OCI-LY7 (cell line): ENCODE results near the gene NEDD9. TPM values are rescaled to one million over a fixed set of nuclear protein-coding genes. Genes with fewer than 3 reads are reported as not detected.

Experiments used
- BruUV-seq: library from RNA; stranded (reverse); fragments of 400-500 nt; replicated peaks from 2 replicates; lab custom pipeline; 2021; lab: Mats Ljungman, UMichigan
- CTCF ChIA-PET: fragments of 300-600 bp; sonication (Branson Sonifier 250); formaldehyde crosslinking; loops from one replicate; lab custom pipeline; 2022; ENCODE audit warnings: antibody characterized with exemption; ENCODE audit not compliant: unreplicated experiment; lab: Charles Lee
- POLR2A ChIA-PET: fragments of 300-600 bp; sonication (Branson Sonifier 250); formaldehyde crosslinking; loops from one replicate; lab custom pipeline; 2022; ENCODE audit warnings: antibody characterized with exemption; lab: Charles Lee
- DNase-seq: peaks from one replicate; pipeline ENCODE4 v3.0.0-alpha.2; 2015; ENCODE audit warnings: low spot score
- H2AFZ ChIP-seq: fragments of 200-600 bp; sonication (generic), shearing (Covaris generic); 2 replicates; pipeline ENCODE4 v1.6.1; 2014; ENCODE audit warnings: mild to moderate bottlenecking, antibody characterized with exemption, low read length, moderate library complexity
- H3K27ac ChIP-seq: fragments of 200-600 bp; sonication (generic); 2 replicates; pipeline ENCODE4 v1.5.1; 2014; ENCODE audit warnings: mixed run types, low read depth, mild to moderate bottlenecking, moderate library complexity, low read length, inconsistent platforms; ENCODE audit not compliant: poor library complexity, severe bottlenecking
- H3K36me3 ChIP-seq: fragments of 200-600 bp; sonication (generic); 2 replicates; pipeline ENCODE4 v1.6.1; 2014; ENCODE audit warnings: mild to moderate bottlenecking, antibody characterized with exemption, low read length, moderate library complexity, mixed read lengths; ENCODE audit not compliant: insufficient read depth
- H3K4me1 ChIP-seq: fragments of 200-600 bp; sonication (generic); 2 replicates; pipeline ENCODE4 v1.5.1; 2014; ENCODE audit warnings: mild to moderate bottlenecking, low read length; ENCODE audit not compliant: insufficient read depth, poor library complexity, severe bottlenecking
- H3K4me2 ChIP-seq: fragments of 200-600 bp; sonication (generic); 2 replicates; pipeline ENCODE4 v1.6.1; 2014; ENCODE audit warnings: mild to moderate bottlenecking, low read length
- H3K4me3 ChIP-seq: fragments of 200-600 bp; sonication (generic); 2 replicates; pipeline ENCODE4 v1.5.1; 2014; ENCODE audit warnings: mild to moderate bottlenecking, low read depth, low read length; ENCODE audit not compliant: poor library complexity, severe bottlenecking
- H3K79me2 ChIP-seq: fragments of 200-600 bp; sonication (generic); 2 replicates; pipeline ENCODE4 v1.6.1; 2016; ENCODE audit warnings: low read depth, mild to moderate bottlenecking, low read length, moderate library complexity, mixed read lengths; ENCODE audit not compliant: insufficient read depth
- H3K9me2 ChIP-seq: fragments of 200-600 bp; sonication (generic); 2 replicates; pipeline ENCODE4 v1.6.1; 2016; ENCODE audit warnings: mild to moderate bottlenecking, low read length, mixed read lengths; ENCODE audit not compliant: insufficient read depth
- H3K9me3 ChIP-seq: fragments of 200-600 bp; sonication (generic); 2 replicates; pipeline ENCODE4 v1.6.1; 2014; ENCODE audit warnings: mild to moderate bottlenecking, mixed run types, low read length, mixed read lengths
- H4K20me1 ChIP-seq: fragments of 200-600 bp; sonication (generic); 2 replicates; pipeline ENCODE4 v1.6.1; 2014; ENCODE audit warnings: mild to moderate bottlenecking, antibody characterized with exemption, low read length, moderate library complexity, mixed read lengths; ENCODE audit not compliant: insufficient read depth
- EZH2phosphoT487 ChIP-seq: fragments of 200-600 bp; sonication (generic); IDR thresholded peaks from 2 replicates; pipeline ENCODE4 v1.6.1; 2018; ENCODE audit warnings: low read depth, borderline replicate concordance, mild to moderate bottlenecking, mixed run types, antibody characterized with exemption, low read length, moderate library complexity, mixed read lengths
- intact Hi-C: fragments of 100-400 bp; cut with micrococcal nuclease; formaldehyde crosslinking; loops from one replicate; pipeline ENCODE4 v1.10.0; 2022; ENCODE audit not compliant: unreplicated experiment
- total RNA-seq, 2 experiments: library from RNA; depleted of rRNA in 1 of 2; stranded (reverse); fragments of >200 nt in 1 of 2; shearing (Covaris generic) in 1 of 2; gene quantifications; 2 replicates each; pipeline ENCODE4 v1.2.3, GENCODE V29; 2014 to 2022
- TF ChIP-seq, protein P1 (sequence below): fragments of 200-600 bp; sonication (generic); conservative IDR thresholded peaks from 2 replicates; pipeline ENCODE4 v1.5.1; 2014; ENCODE audit warnings: mild to moderate bottlenecking, antibody characterized with exemption, low read length, moderate library complexity, mixed read lengths

NEDD9 gene
- total RNA-seq, 2 experiments from 2014 or later: 13.0 to 41.6 TPM

DNA sequence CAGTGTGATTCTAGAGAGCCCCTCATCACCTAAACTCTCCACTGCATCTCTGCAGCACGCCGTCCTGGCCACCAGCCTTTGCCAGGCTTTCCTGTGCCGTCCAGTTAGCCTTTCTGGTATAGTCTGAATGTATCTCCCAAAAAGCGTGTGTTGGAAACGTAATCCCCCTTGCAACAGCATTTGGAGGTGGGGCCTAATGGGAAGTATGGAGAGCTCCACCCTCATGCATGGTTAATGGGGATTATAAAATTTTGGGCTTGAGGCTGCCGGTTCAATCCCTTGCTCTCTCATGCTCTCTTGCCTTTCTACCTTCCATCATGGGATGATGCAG lies 53.4 kb downstream of the NEDD9 start:
- CTCF ChIA-PET: no interaction called here
- Histone ChIP-seq H3K4me3 (no peak overlapping the region), H3K27ac (no peak overlapping the region), H4K20me1 (no peaks in the 10 kb centered on the region), H3K9me3 (no peaks in the 10 kb centered on the region), H3K4me1 (no peaks in the 10 kb centered on the region), H3K9me2 (no peaks in the 10 kb centered on the region), H3K79me2 (no peaks in the 10 kb centered on the region), H3K4me2 (no peak overlapping the region), H3K36me3 (no peaks in the 10 kb centered on the region), H2AFZ (no peak overlapping the region)
- POLR2A ChIA-PET: no interaction called here
- TF ChIP-seq, protein P1, sequence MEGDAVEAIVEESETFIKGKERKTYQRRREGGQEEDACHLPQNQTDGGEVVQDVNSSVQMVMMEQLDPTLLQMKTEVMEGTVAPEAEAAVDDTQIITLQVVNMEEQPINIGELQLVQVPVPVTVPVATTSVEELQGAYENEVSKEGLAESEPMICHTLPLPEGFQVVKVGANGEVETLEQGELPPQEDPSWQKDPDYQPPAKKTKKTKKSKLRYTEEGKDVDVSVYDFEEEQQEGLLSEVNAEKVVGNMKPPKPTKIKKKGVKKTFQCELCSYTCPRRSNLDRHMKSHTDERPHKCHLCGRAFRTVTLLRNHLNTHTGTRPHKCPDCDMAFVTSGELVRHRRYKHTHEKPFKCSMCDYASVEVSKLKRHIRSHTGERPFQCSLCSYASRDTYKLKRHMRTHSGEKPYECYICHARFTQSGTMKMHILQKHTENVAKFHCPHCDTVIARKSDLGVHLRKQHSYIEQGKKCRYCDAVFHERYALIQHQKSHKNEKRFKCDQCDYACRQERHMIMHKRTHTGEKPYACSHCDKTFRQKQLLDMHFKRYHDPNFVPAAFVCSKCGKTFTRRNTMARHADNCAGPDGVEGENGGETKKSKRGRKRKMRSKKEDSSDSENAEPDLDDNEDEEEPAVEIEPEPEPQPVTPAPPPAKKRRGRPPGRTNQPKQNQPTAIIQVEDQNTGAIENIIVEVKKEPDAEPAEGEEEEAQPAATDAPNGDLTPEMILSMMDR: no peak
- intact Hi-C loops: loop anchor here (10.0 kb wide), 2 partner anchors 166 to 396 kb away; no protein-coding TSS in a partner anchor
- DNase-seq: no peak
- BruUV-seq: no TSS peak

GRCh38 chr6:11177271-11177670 lies 55.2 kb downstream of the NEDD9 start:
- no peak overlapping the region for H3K27ac ChIP-seq
- CTCF ChIA-PET: no interaction called here
- intact Hi-C loops: loop anchor here (10.0 kb wide), 2 partner anchors 168 to 398 kb away; no protein-coding TSS in a partner anchor

DNA sequence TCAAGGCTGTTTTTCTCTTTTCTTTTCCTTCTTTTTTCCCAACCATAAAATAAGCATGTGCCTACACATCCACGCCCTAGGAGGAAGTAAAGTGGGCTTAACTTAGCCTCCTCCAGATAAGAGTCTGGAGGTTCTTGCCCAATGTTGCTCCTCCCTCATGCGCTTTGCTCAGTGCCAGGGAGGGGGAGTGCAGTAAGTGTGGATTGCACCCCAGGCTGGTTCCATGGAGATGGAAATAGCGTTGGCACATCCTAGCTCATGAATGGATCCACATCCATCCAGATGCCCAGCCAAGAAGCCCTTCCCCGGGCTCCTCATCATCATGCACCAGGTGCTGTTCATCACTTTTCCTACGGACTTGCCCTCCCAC lies 58.2 kb downstream of the NEDD9 start:
- DNase-seq: no peak
- Histone ChIP-seq H3K36me3 (no peaks in the 10 kb centered on the region), H3K79me2 (no peaks in the 10 kb centered on the region), H3K4me1 (no peaks in the 10 kb centered on the region), H3K9me3 (no peaks in the 10 kb centered on the region), H3K4me2 (no peak overlapping the region), H3K4me3 (no peak overlapping the region), H3K9me2 (no peaks in the 10 kb centered on the region), H2AFZ (no peak overlapping the region), H4K20me1 (no peaks in the 10 kb centered on the region), H3K27ac (no peak overlapping the region)
- TF ChIP-seq, protein P1: no peak
- no peak for TF ChIP-seq EZH2phosphoT487
- ChIA-PET CTCF (interaction anchor here (0.8 to 1.3 kb wide), 2 partner anchors 255 to 322 kb away, joined by 3 to 8 read pairs; no protein-coding TSS in a partner anchor), POLR2A (interaction anchor here (0.7 kb wide), 1 partner anchor 16 kb away, joined by 8 read pairs; no protein-coding TSS in a partner anchor)
- no TSS peak for BruUV-seq
- intact Hi-C loops: loop anchor here (10.0 kb wide), 2 partner anchors 171 to 401 kb away; no protein-coding TSS in a partner anchor

More at GRCh38 chr6:11177271-11177670, 55.2 kb downstream of the NEDD9 start:
- H4K20me1 ChIP-seq: no peaks in the 10 kb centered on the region
- no peaks in the 10 kb centered on the region for H3K9me3 ChIP-seq
- H3K9me2 ChIP-seq: no peaks in the 10 kb centered on the region
- no peak overlapping the region for H2AFZ ChIP-seq
- POLR2A ChIA-PET: interaction anchor here (0.7 to 0.9 kb wide), 2 partner anchors 66 to 319 kb away, joined by 3 to 4 read pairs; no protein-coding TSS in a partner anchor
- H3K4me2 ChIP-seq: no peak overlapping the region
- no peaks in the 10 kb centered on the region for H3K79me2 ChIP-seq
- H3K4me1 ChIP-seq: no peaks in the 10 kb centered on the region
- no peaks in the 10 kb centered on the region for H3K36me3 ChIP-seq
- no peak overlapping the region for H3K4me3 ChIP-seq
- DNase-seq: no peak
- no TSS peak for BruUV-seq
- TF ChIP-seq EZH2phosphoT487: no peak
- TF ChIP-seq, protein P1: no peak
